K562 treated with DMSO at 1 percent for 48 hours (cell line): Measurements from ENCODE around the gene TSPEAR. TPM values are rescaled to one million over a fixed set of nuclear protein-coding genes. Genes with fewer than 3 reads are reported as not detected.

Experiments used
- total RNA-seq: library from RNA; unstranded; fragments of 300-600 nt; gene quantifications from 2 replicates; pipeline ENCODE4 v1.2.3, GENCODE V29; 2022; ENCODE audit warnings: low replicate concordance; ENCODE audit errors: extremely low read depth

Gene TSPEAR
- total RNA-seq, 1 experiment from 2014 or later = not detected

GRCh38 chr21:44573630-44574456 is 137.5 kb downstream of the TSPEAR start, which contains the start of gene KRTAP10-4:
Gene KRTAP10-4 (plus strand): TSS chr21:44573729. CDS start chr21:44573759, 30 bp downstream.

DNA sequence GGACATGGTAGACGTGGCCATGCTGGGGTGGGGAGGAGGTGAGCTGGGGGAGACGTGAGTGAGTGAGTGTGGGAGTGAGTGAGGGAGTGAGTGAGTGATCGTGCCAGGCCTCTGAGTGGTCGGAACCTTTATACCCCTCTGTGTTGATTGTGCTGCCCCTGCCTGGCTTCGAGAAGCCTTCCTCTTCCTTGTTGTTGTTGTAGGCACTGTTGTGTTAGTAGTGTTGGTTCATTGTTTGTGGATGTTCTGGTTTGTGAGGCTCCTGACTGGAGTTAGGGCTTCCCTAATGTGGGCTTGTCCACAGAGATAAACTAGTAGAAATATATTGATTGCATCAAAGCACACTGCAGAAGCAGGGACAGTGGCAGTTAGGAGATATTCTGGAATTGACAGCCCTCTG is 152.7 kb downstream of the TSPEAR start, which contains the start of gene KRTAP10-3:
KRTAP10-3 (minus strand) TSS at position 101 of the 400 bp plus-strand sequence; CDS start at position 21, 80 bp downstream.

GRCh38 chr21:44551340-44551961 is 159.9 kb downstream of the TSPEAR start, which contains the start of gene KRTAP10-2:
Gene KRTAP10-2 (minus strand): TSS chr21:44551505. CDS start chr21:44551458, 47 bp downstream.

GRCh38 chr21:44539991-44540666 is 171.2 kb downstream of the TSPEAR start, which contains the start of gene KRTAP10-1:
Gene KRTAP10-1 (minus strand): TSS chr21:44540195. CDS start chr21:44540150, 45 bp downstream.

GRCh38 chr21:44454747-44455523 is 256.4 kb downstream of the TSPEAR start, which contains the start of gene LRRC3:
Gene LRRC3 (plus strand): TSS chr21:44455510. CDS start chr21:44456645, 1,135 bp downstream.

Other genes starting within 250 kb of the TSPEAR start
- gene KRTAP10-1, start 171.4 kb downstream of the TSPEAR start, total RNA-seq = not detected in 2 replicates
- gene KRTAP10-2, start 160.1 kb downstream of the TSPEAR start, total RNA-seq = not detected in 2 replicates
- gene KRTAP10-3, start 152.8 kb downstream of the TSPEAR start, total RNA-seq = not detected in 2 replicates
- not detected in 2 replicates for gene KRTAP10-4, start 137.8 kb downstream of the TSPEAR start, total RNA-seq
- not detected in 2 replicates for gene KRTAP10-5, start 131.0 kb downstream of the TSPEAR start, total RNA-seq
- not detected in 2 replicates for gene KRTAP10-6, start 119.1 kb downstream of the TSPEAR start, total RNA-seq
- gene KRTAP10-7, start 111.0 kb downstream of the TSPEAR start, total RNA-seq = not detected in 2 replicates
- not detected in 2 replicates for gene KRTAP10-8, start 99.5 kb downstream of the TSPEAR start, total RNA-seq
- gene KRTAP10-9, start 84.5 kb downstream of the TSPEAR start, total RNA-seq = not detected in 2 replicates
- gene KRTAP10-10, start 74.2 kb downstream of the TSPEAR start, total RNA-seq = not detected in 2 replicates
- not detected in 2 replicates for gene KRTAP10-11, start 65.2 kb downstream of the TSPEAR start, total RNA-seq
- gene KRTAP12-4, start 56.9 kb downstream of the TSPEAR start, total RNA-seq = not detected in 2 replicates
- not detected in 2 replicates for gene KRTAP12-3, start 53.6 kb downstream of the TSPEAR start, total RNA-seq
- gene KRTAP12-2, start 44.6 kb downstream of the TSPEAR start, total RNA-seq = not detected in 2 replicates
- gene KRTAP12-1, start 29.4 kb downstream of the TSPEAR start, total RNA-seq = not detected in 2 replicates
- not detected in 2 replicates for gene KRTAP10-12, start 14.4 kb downstream of the TSPEAR start, total RNA-seq
- 245 TPM in 1 of 2 replicates, not detected in the other for gene UBE2G2, start 90.2 kb upstream of the TSPEAR start, total RNA-seq
- gene SUMO3, start 106.5 kb upstream of the TSPEAR start, total RNA-seq = not detected in 2 replicates
- not detected in 2 replicates for gene PTTG1IP, start 162.1 kb upstream of the TSPEAR start, total RNA-seq
- gene ITGB2, start 209.3 kb upstream of the TSPEAR start, total RNA-seq = not detected in 2 replicates
- gene SLX9, start 228.5 kb upstream of the TSPEAR start, total RNA-seq = not detected in 2 replicates